Activated T-helper 1 cell treated with anti-CD3 and anti-CD28 coated beads, Interleukin-12 subunit alpha, Interleukin-12 subunit beta, Interleukin-2, Interleukin-4 antibody, amounts not matched to agents 30 ng/mL and 10 ng/mL and 1 ng/mL, durations not matched to agents 14 hours and 24 hours and 36 hours (primary cell): ENCODE measurements around the gene DNAJC15. TPM values are rescaled to one million over a fixed set of nuclear protein-coding genes. Genes with fewer than 3 reads are reported as not detected.

Experiments used
- DNase-seq: peaks from one replicate; pipeline ENCODE4 v3.0.0; 2021; ENCODE audit warnings: low spot score
- H3K27ac Mint-ChIP-seq: one replicate; pipeline ENCODE4 v1.8.0; 2021; ENCODE audit warnings: mild to moderate bottlenecking, mixed read lengths
- H3K27me3 Mint-ChIP-seq: one replicate; pipeline ENCODE4 v1.8.0; 2022; ENCODE audit warnings: mild to moderate bottlenecking, moderate library complexity, mixed read lengths; ENCODE audit not compliant: insufficient read depth
- H3K36me3 Mint-ChIP-seq: one replicate; pipeline ENCODE4 v1.8.0; 2021; ENCODE audit warnings: low read depth, mixed read lengths
- H3K4me1 Mint-ChIP-seq: one replicate; pipeline ENCODE4 v1.8.0; 2021; ENCODE audit warnings: low read depth, mixed read lengths
- H3K4me3 Mint-ChIP-seq: one replicate; pipeline ENCODE4 v1.8.0; 2021; ENCODE audit warnings: mild to moderate bottlenecking, moderate library complexity, mixed read lengths
- H3K9me3 Mint-ChIP-seq: one replicate; pipeline ENCODE4 v1.8.0; 2021; ENCODE audit warnings: mixed read lengths
- intact Hi-C: fragments of 100-400 bp; cut with micrococcal nuclease; formaldehyde crosslinking; loops from one replicate; pipeline ENCODE4 v1.15.1; 2024
- total RNA-seq: library from RNA; stranded (reverse); gene quantifications from 2 replicates; pipeline ENCODE4 v1.2.3, GENCODE V29; 2022

The DNAJC15 gene
- total RNA-seq, 1 donor from 2014 or later: 20.5 TPM

DNA sequence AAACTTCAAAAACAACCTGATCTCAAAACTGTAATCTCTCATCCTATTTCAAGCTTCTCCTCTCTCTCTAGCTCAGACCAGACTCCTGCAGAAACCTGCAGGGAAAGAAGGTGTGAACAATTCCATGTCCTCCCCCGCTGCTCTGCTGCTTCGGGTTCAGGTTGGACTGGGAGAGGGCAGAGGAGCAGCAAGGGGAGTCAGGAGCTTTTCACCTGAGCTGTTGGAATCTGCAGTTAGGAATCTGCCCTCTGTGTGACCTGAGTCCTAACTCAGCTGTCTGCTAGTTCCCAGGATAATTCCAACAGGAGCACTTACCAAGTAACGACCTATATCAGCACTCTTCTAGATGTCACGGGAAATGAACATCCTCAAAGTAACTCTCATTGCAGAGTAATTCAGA, 118.3 kb downstream of the DNAJC15 start:
- intact Hi-C loops: no loop called here
- H3K4me3 Mint-ChIP-seq: no peak overlapping the region
- H3K27ac Mint-ChIP-seq: no peak overlapping the region
- H3K9me3 Mint-ChIP-seq: no peaks in the 10 kb centered on the region
- H3K4me1 Mint-ChIP-seq: no peaks in the 10 kb centered on the region
- peaks cover 19% of the 10 kb centered on the region for H3K27me3 Mint-ChIP-seq
- no peaks in the 10 kb centered on the region for H3K36me3 Mint-ChIP-seq
- no peak for DNase-seq

DNA sequence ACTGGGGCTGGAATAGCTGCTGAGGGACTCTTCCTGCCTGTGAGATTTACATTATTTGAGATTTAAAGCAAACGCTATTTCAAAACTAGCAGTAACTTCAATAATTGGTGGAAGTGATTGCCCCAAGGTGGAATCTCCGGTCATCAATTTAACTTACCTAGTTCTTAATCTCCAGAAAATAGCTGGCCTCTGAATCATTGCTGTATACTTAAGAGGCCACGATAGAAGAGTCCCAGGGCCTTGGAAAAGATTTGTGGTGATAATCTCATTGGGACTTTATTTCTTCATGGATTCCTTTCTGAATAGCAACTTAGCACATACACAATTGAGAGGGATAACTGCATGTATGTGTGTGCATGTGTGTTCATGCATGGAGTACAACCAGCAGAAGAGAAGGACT, 120.2 kb downstream of the DNAJC15 start:
- Mint-ChIP-seq H3K27me3 (peaks cover 11% of the 10 kb centered on the region), H3K9me3 (no peaks in the 10 kb centered on the region), H3K36me3 (no peaks in the 10 kb centered on the region), H3K27ac (no peak overlapping the region), H3K4me3 (no peak overlapping the region), H3K4me1 (no peaks in the 10 kb centered on the region)
- no peak for DNase-seq
- intact Hi-C loops: no loop called here

GRCh38 chr13:43145534-43146196, 122.3 kb downstream of the DNAJC15 start:
- H3K36me3 Mint-ChIP-seq: no peaks in the 10 kb centered on the region
- no peaks in the 10 kb centered on the region for H3K9me3 Mint-ChIP-seq
- intact Hi-C loops: no loop called here
- no peak overlapping the region for H3K4me3 Mint-ChIP-seq
- no peaks in the 10 kb centered on the region for H3K4me1 Mint-ChIP-seq
- no peak for DNase-seq
- H3K27me3 Mint-ChIP-seq: peaks cover 14% of the 10 kb centered on the region
- no peak overlapping the region for H3K27ac Mint-ChIP-seq

GRCh38 chr13:43146400-43146799, 123.0 kb downstream of the DNAJC15 start:
- H3K4me3 Mint-ChIP-seq: no peak overlapping the region
- no peak for DNase-seq
- H3K9me3 Mint-ChIP-seq: no peaks in the 10 kb centered on the region
- peaks cover 14% of the 10 kb centered on the region for H3K27me3 Mint-ChIP-seq
- intact Hi-C loops: no loop called here
- no peaks in the 10 kb centered on the region for H3K36me3 Mint-ChIP-seq
- H3K4me1 Mint-ChIP-seq: no peaks in the 10 kb centered on the region
- no peak overlapping the region for H3K27ac Mint-ChIP-seq

DNA sequence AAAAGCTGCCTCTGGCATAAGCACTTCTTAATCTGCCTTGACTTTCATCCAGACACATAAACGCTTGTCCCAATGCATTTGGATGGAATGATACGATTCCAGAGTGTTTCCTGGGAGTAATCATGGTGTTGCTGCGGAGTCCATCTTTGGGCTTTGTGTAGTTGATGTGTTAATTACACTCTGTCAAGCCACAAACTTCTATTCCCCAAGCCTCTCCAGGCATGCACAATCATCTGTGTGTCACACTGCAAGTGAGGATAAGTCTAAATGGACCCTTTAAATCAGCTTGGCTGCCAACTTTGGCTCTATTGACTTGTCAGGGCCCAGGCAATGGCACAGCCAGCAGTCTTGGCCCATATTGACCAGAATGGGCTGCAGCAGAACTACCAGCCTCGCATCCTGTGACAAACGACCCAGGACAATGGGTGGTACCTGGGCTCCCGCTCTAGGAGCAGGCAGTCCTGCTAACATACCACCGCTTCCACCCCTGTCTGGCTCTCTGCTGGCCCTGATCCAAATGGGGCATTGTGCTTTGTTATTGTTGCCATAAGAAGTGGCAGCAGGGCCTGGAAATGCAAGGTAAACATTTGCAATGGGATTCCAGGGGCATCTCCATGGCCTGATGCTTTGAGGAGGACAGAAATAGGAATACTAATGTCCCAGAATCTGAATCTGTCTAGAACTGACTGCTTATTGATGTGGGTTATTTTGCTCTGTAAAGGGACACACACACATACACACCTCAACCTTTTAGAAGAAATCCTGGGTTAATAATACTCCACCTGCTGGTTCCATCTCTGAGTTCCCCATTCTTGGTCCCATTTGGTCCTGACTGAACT, 127.2 kb downstream of the DNAJC15 start:
- H3K4me3 Mint-ChIP-seq: no peak overlapping the region
- H3K27ac Mint-ChIP-seq: no peak overlapping the region
- H3K36me3 Mint-ChIP-seq: no peaks in the 10 kb centered on the region
- intact Hi-C loops: no loop called here
- peaks cover 5% of the 10 kb centered on the region for H3K27me3 Mint-ChIP-seq
- H3K4me1 Mint-ChIP-seq: no peaks in the 10 kb centered on the region
- no peaks in the 10 kb centered on the region for H3K9me3 Mint-ChIP-seq
- no peak for DNase-seq

GRCh38 chr13:43153436-43154090, 130.2 kb downstream of the DNAJC15 start:
- Mint-ChIP-seq H3K27me3 (peaks cover 3% of the 10 kb centered on the region), H3K4me3 (no peak overlapping the region), H3K27ac (no peak overlapping the region), H3K4me1 (no peaks in the 10 kb centered on the region), H3K36me3 (no peaks in the 10 kb centered on the region), H3K9me3 (no peaks in the 10 kb centered on the region)
- no peak for DNase-seq
- intact Hi-C loops: no loop called here

- H3K4me1 Mint-ChIP-seq: no peaks in the 10 kb centered on the region
- no peak overlapping the region for H3K4me3 Mint-ChIP-seq
- no peak for DNase-seq
- H3K36me3 Mint-ChIP-seq: no peaks in the 10 kb centered on the region
- intact Hi-C loops: no loop called here
- peaks cover 3% of the 10 kb centered on the region for H3K27me3 Mint-ChIP-seq
- H3K9me3 Mint-ChIP-seq: no peaks in the 10 kb centered on the region
- no peak overlapping the region for H3K27ac Mint-ChIP-seq
Measured at GRCh38 chr13:43154156-43154651, 130.8 kb downstream of the DNAJC15 start.

- Mint-ChIP-seq H3K9me3 (no peaks in the 10 kb centered on the region), H3K4me1 (no peaks in the 10 kb centered on the region), H3K27ac (no peak overlapping the region), H3K36me3 (no peaks in the 10 kb centered on the region), H3K4me3 (no peak overlapping the region), H3K27me3 (peaks cover 3% of the 10 kb centered on the region)
- DNase-seq: no peak
- intact Hi-C loops: no loop called here
Measured at GRCh38 chr13:43154839-43155238, 131.5 kb downstream of the DNAJC15 start.

DNA sequence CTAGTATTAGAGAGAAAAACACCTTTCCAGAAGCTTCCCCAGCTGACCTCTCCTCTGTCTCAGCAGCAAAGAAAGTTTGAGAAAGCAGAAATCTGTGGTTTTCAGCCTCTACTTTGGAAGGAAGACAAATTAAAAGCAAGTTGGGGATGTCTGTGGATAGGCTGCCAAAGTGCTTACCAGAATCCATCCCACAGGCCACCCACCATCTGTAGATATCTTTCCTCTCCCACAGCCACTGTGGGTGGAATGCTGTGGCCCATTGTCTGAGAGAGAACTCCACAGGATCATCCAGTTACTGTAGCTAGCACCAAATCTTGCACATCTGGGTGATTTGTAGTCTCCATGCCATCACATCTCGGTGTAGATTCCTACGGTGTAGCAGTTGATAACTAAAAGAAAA, 133.5 kb downstream of the DNAJC15 start:
- Mint-ChIP-seq H3K9me3 (no peaks in the 10 kb centered on the region), H3K27me3 (no peaks in the 10 kb centered on the region), H3K36me3 (no peaks in the 10 kb centered on the region), H3K4me3 (no peak overlapping the region), H3K27ac (no peak overlapping the region), H3K4me1 (no peaks in the 10 kb centered on the region)
- intact Hi-C loops: no loop called here
- no peak for DNase-seq

GRCh38 chr13:43157796-43158195, 134.4 kb downstream of the DNAJC15 start:
- intact Hi-C loops: no loop called here
- no peaks in the 10 kb centered on the region for H3K4me1 Mint-ChIP-seq
- H3K4me3 Mint-ChIP-seq: no peak overlapping the region
- DNase-seq: no peak
- no peaks in the 10 kb centered on the region for H3K27me3 Mint-ChIP-seq
- no peaks in the 10 kb centered on the region for H3K9me3 Mint-ChIP-seq
- H3K27ac Mint-ChIP-seq: no peak overlapping the region
- no peaks in the 10 kb centered on the region for H3K36me3 Mint-ChIP-seq

GRCh38 chr13:43158516-43158915, 135.1 kb downstream of the DNAJC15 start:
- intact Hi-C loops: no loop called here
- Mint-ChIP-seq H3K27me3 (no peaks in the 10 kb centered on the region), H3K27ac (no peak overlapping the region), H3K36me3 (no peaks in the 10 kb centered on the region), H3K4me1 (no peaks in the 10 kb centered on the region), H3K4me3 (no peak overlapping the region), H3K9me3 (no peaks in the 10 kb centered on the region)
- DNase-seq: no peak

- no peak overlapping the region for H3K4me3 Mint-ChIP-seq
- H3K27me3 Mint-ChIP-seq: no peaks in the 10 kb centered on the region
- intact Hi-C loops: no loop called here
- DNase-seq: no peak
- no peaks in the 10 kb centered on the region for H3K9me3 Mint-ChIP-seq
- H3K27ac Mint-ChIP-seq: no peak overlapping the region
- H3K4me1 Mint-ChIP-seq: no peaks in the 10 kb centered on the region
- H3K36me3 Mint-ChIP-seq: no peaks in the 10 kb centered on the region
Measured at GRCh38 chr13:43159026-43159461, 135.7 kb downstream of the DNAJC15 start.
